Measurements from ENCODE around the gene DHDDS.

The DHDDS gene

GRCh38 chr1:26431979-26432695, at the start of gene DHDDS (continued):
- TF ChIP-seq ZNF776 (tag by site-specific recombination; IDR thresholded peaks at IDR 0.05; ENCODE audit: borderline replicate concordance) (no peak), ZNF132 (tag by site-specific recombination; IDR thresholded peaks at IDR 0.05; ENCODE audit: borderline replicate concordance) (no peak), HOXD13 (CRISPR knock-in tag; IDR thresholded peaks at IDR 0.05; ENCODE audit: borderline replicate concordance) (no peak), TRIM28 (IDR thresholded peaks at IDR 0.05; ENCODE audit: borderline replicate concordance, low read length) (peak; percentile 68; the same call in 1 of the 2 replicates), PBX3 (CRISPR knock-in tag; IDR thresholded peaks at IDR 0.05) (no peak; the same call in 1 of the 2 replicates), KLF17 (tag by site-specific recombination; IDR thresholded peaks at IDR 0.05) (peak; percentile 94), ZSCAN30 (tag by site-specific recombination; IDR thresholded peaks at IDR 0.05) (peak; percentile 56; the same call in 1 of the 2 replicates), ZNF292 (tag by site-specific recombination; IDR thresholded peaks at IDR 0.05; ENCODE audit: borderline replicate concordance, low read depth) (no peak), ZNF555 (tag by site-specific recombination; conservative IDR thresholded peaks at IDR 0.05) (no peak), FEZF1 (tag by site-specific recombination; IDR thresholded peaks at IDR 0.05) (no peak), ZNF391 (tag by site-specific recombination; IDR thresholded peaks at IDR 0.05; ENCODE audit: borderline replicate concordance, low read depth) (no peak; the same call in none of the 2 replicates), ZNF146 (tag by site-specific recombination; IDR thresholded peaks at IDR 0.05) (no peak), ZNF16 (tag by site-specific recombination; IDR thresholded peaks at IDR 0.05; ENCODE audit: low read depth) (no peak), ZNF792 (tag by site-specific recombination; IDR thresholded peaks at IDR 0.05) (no peak), ZNF561 (tag by site-specific recombination; IDR thresholded peaks at IDR 0.05; ENCODE audit: borderline replicate concordance) (peak; percentile 100), ZNF140 (tag by site-specific recombination; IDR thresholded peaks at IDR 0.05) (no peak), ZNF426 (tag by site-specific recombination; IDR thresholded peaks at IDR 0.05) (no peak), ZBTB10 (tag by site-specific recombination; IDR thresholded peaks at IDR 0.05) (peak; percentile 83; the same call in 1 of the 2 replicates), ZNF23 (tag by site-specific recombination; IDR thresholded peaks at IDR 0.05; ENCODE audit: borderline replicate concordance) (no peak), ZNF558 (tag by site-specific recombination; IDR thresholded peaks at IDR 0.05) (no peak), ATF2 (tag by site-specific recombination; IDR thresholded peaks at IDR 0.05; ENCODE audit: low read depth) (peak; percentile 98), ZNF548 (tag by site-specific recombination; IDR thresholded peaks at IDR 0.05) (no peak), ZNF175 (tag by site-specific recombination; IDR thresholded peaks at IDR 0.05) (no peak), ZNF544 (tag by site-specific recombination; IDR thresholded peaks at IDR 0.05) (no peak), WT1 (tag by site-specific recombination; IDR thresholded peaks at IDR 0.05) (peak; percentile 65), ZNF157 (tag by site-specific recombination; IDR thresholded peaks at IDR 0.05) (no peak), ZFP3 (tag by site-specific recombination; IDR thresholded peaks at IDR 0.05; ENCODE audit: low read depth) (no peak), ZSCAN4 (tag by site-specific recombination; IDR thresholded peaks at IDR 0.05) (no peak), KLF7 (tag by site-specific recombination; IDR thresholded peaks at IDR 0.05; ENCODE audit: borderline replicate concordance) (peak; percentile 95), ZNF747 (tag by site-specific recombination; IDR thresholded peaks at IDR 0.05) (no peak), ZNF10 (tag by site-specific recombination; IDR thresholded peaks at IDR 0.05) (peak; percentile 99), GLIS2 (tag by site-specific recombination; IDR thresholded peaks at IDR 0.05) (peak; percentile 89), ZNF433 (tag by site-specific recombination; IDR thresholded peaks at IDR 0.05; ENCODE audit: low read depth) (no peak), ZBTB1 (tag by site-specific recombination; IDR thresholded peaks at IDR 0.05) (no peak), SP3 (tag by site-specific recombination; IDR thresholded peaks at IDR 0.05) (peak; percentile 98)

Measured in HEK293 (cell line).